NT2/D1 (cell line): Measurements from ENCODE around the gene JAKMIP3.

Experiments
- DNase-seq: peaks from one replicate; pipeline ENCODE4 v3.0.0-alpha.2; 2011; ENCODE audit warnings: low read depth, low spot score
- H3K27me3 ChIP-seq: 2 replicates; pipeline ENCODE4 v1.6.0; 2011; ENCODE audit warnings: mild to moderate bottlenecking; ENCODE audit not compliant: insufficient read length, insufficient read depth
- H3K36me3 ChIP-seq: 2 replicates; pipeline ENCODE4 v1.6.1; 2011; ENCODE audit warnings: mild to moderate bottlenecking, low read length, mixed read lengths; ENCODE audit not compliant: insufficient read depth, insufficient read length
- H3K4me1 ChIP-seq: 2 replicates; pipeline ENCODE4 v1.5.1; 2011; ENCODE audit not compliant: insufficient read depth, insufficient read length
- H3K4me3 ChIP-seq: 2 replicates; pipeline ENCODE4 v1.5.1; 2011; ENCODE audit warnings: low read depth; ENCODE audit not compliant: insufficient read length
- H3K9ac ChIP-seq: 2 replicates; pipeline ENCODE4 v1.6.0; 2011; ENCODE audit warnings: low read depth; ENCODE audit not compliant: insufficient read length
- H3K9me3 ChIP-seq: 2 replicates; pipeline ENCODE4 v1.5.1; 2011; ENCODE audit warnings: mild to moderate bottlenecking, low read length; ENCODE audit not compliant: insufficient read depth
- SUZ12 ChIP-seq: IDR thresholded peaks from 2 replicates; pipeline ENCODE4 v1.6.1; 2011; ENCODE audit not compliant: insufficient read length, insufficient read depth; ENCODE audit errors: extremely low read depth
- YY1 ChIP-seq: IDR thresholded peaks from 2 replicates; pipeline ENCODE4 v1.6.1; 2011; ENCODE audit not compliant: insufficient read length, insufficient read depth
- ZNF274 ChIP-seq: IDR thresholded peaks from 2 replicates; pipeline ENCODE4 v1.6.1; 2011; ENCODE audit warnings: mild to moderate bottlenecking, low read depth, low read length

JAKMIP3 gene

GRCh38 chr10:132096863-132097478, 31.2 kb downstream of the JAKMIP3 start:
- Histone ChIP-seq H3K9me3 (0 out of 2 replicates have a peak, but pooled peaks cover 6% of the 10 kb centered on the region), H3K4me1 (no peaks in the 10 kb centered on the region), H3K27me3 (no peaks in the 10 kb centered on the region), H3K36me3 (no peaks in the 10 kb centered on the region), H3K9ac (no peak overlapping the region), H3K4me3 (no peak overlapping the region)
- no peak for DNase-seq
- TF ChIP-seq ZNF274 (no peak), YY1 (no peak), SUZ12 (no peak)

- Histone ChIP-seq H3K4me3 (no peak overlapping the region), H3K36me3 (no peaks in the 10 kb centered on the region), H3K9me3 (0 out of 2 replicates have a peak, but pooled peaks cover 6% of the 10 kb centered on the region), H3K9ac (no peak overlapping the region), H3K4me1 (no peaks in the 10 kb centered on the region), H3K27me3 (no peaks in the 10 kb centered on the region)
- TF ChIP-seq SUZ12 (no peak), YY1 (no peak), ZNF274 (no peak)
- no peak for DNase-seq
Measured at GRCh38 chr10:132097609-132098377, 32.0 kb downstream of the JAKMIP3 start.

GRCh38 chr10:132098539-132099388, 33.0 kb downstream of the JAKMIP3 start:
- no peak overlapping the region for H3K4me3 ChIP-seq
- H3K4me1 ChIP-seq: no peaks in the 10 kb centered on the region
- H3K36me3 ChIP-seq: no peaks in the 10 kb centered on the region
- no peaks in the 10 kb centered on the region for H3K9me3 ChIP-seq
- DNase-seq: no peak
- no peak for TF ChIP-seq SUZ12
- TF ChIP-seq ZNF274: no peak
- TF ChIP-seq YY1: no peak
- H3K27me3 ChIP-seq: no peaks in the 10 kb centered on the region
- H3K9ac ChIP-seq: no peak overlapping the region

- no peaks in the 10 kb centered on the region for H3K36me3 ChIP-seq
- no peak overlapping the region for H3K9ac ChIP-seq
- H3K4me3 ChIP-seq: no peak overlapping the region
- H3K4me1 ChIP-seq: no peaks in the 10 kb centered on the region
- no peaks in the 10 kb centered on the region for H3K9me3 ChIP-seq
- no peaks in the 10 kb centered on the region for H3K27me3 ChIP-seq
- TF ChIP-seq SUZ12: no peak
- no peak for TF ChIP-seq YY1
- no peak for TF ChIP-seq ZNF274
- DNase-seq: no peak
Measured at GRCh38 chr10:132099389-132100090, 33.8 kb downstream of the JAKMIP3 start.

- Histone ChIP-seq H3K4me3 (no peak overlapping the region), H3K9ac (no peak overlapping the region), H3K9me3 (no peaks in the 10 kb centered on the region), H3K36me3 (no peaks in the 10 kb centered on the region), H3K4me1 (no peaks in the 10 kb centered on the region), H3K27me3 (no peaks in the 10 kb centered on the region)
- TF ChIP-seq ZNF274 (no peak), SUZ12 (no peak), YY1 (no peak)
- no peak for DNase-seq
Measured at GRCh38 chr10:132100091-132100481, 34.3 kb downstream of the JAKMIP3 start.

GRCh38 chr10:132100556-132101349, 35.0 kb downstream of the JAKMIP3 start:
- no peak overlapping the region for H3K4me3 ChIP-seq
- H3K36me3 ChIP-seq: no peaks in the 10 kb centered on the region
- H3K27me3 ChIP-seq: no peaks in the 10 kb centered on the region
- H3K9ac ChIP-seq: no peak overlapping the region
- no peak for TF ChIP-seq ZNF274
- TF ChIP-seq YY1: no peak
- TF ChIP-seq SUZ12: no peak
- H3K9me3 ChIP-seq: no peaks in the 10 kb centered on the region
- H3K4me1 ChIP-seq: no peaks in the 10 kb centered on the region
- DNase-seq: no peak
